Right kidney (tissue), 9 donors: Measurements from ENCODE around the gene WDR6.

Experiments
- DNase-seq: peaks from one replicate; pipeline ENCODE4 v3.0.0-alpha.2; 2016
- long read RNA-seq, 8 donors: transcript quantifications; one replicate each; lab custom pipeline, GENCODE V29; 2026

WDR6 gene
- long read RNA-seq, donor 1, full-length matches to known transcripts: 28 of 217 reads
- long read RNA-seq, donor 1, partial matches to known transcripts: 189 of 217 reads
- long read RNA-seq, donor 1, other reads (novel, unspliced or antisense): 0 of 217 reads
- long read RNA-seq, donor 2, full-length matches to known transcripts: 8 of 16 reads
- long read RNA-seq, donor 2, partial matches to known transcripts: 8 of 16 reads
- long read RNA-seq, donor 2, other reads (novel, unspliced or antisense): 0 of 16 reads
- long read RNA-seq, donor 3, full-length matches to known transcripts: 10 of 29 reads
- long read RNA-seq, donor 3, partial matches to known transcripts: 19 of 29 reads
- long read RNA-seq, donor 3, other reads (novel, unspliced or antisense): 0 of 29 reads
- long read RNA-seq, donor 4, full-length matches to known transcripts: 10 of 513 reads
- long read RNA-seq, donor 4, partial matches to known transcripts: 503 of 513 reads
- long read RNA-seq, donor 4, other reads (novel, unspliced or antisense): 0 of 513 reads
- long read RNA-seq, donor 5, full-length matches to known transcripts: 35 of 104 reads
- long read RNA-seq, donor 5, partial matches to known transcripts: 69 of 104 reads
- long read RNA-seq, donor 5, other reads (novel, unspliced or antisense): 0 of 104 reads
- long read RNA-seq, donor 6, full-length matches to known transcripts: 10 of 30 reads
- long read RNA-seq, donor 6, partial matches to known transcripts: 20 of 30 reads
- long read RNA-seq, donor 6, other reads (novel, unspliced or antisense): 0 of 30 reads
- long read RNA-seq, donor 7, full-length matches to known transcripts: 8 of 219 reads
- long read RNA-seq, donor 7, partial matches to known transcripts: 211 of 219 reads
- long read RNA-seq, donor 7, other reads (novel, unspliced or antisense): 0 of 219 reads
- long read RNA-seq, donor 8, full-length matches to known transcripts: 21 of 141 reads
- long read RNA-seq, donor 8, partial matches to known transcripts: 120 of 141 reads
- long read RNA-seq, donor 8, other reads (novel, unspliced or antisense): 0 of 141 reads

- peak; percentile 95 for DNase-seq
Observed at GRCh38 chr3:49007068-49007770, at the start of gene WDR6. Gene WDR6 (plus strand): TSS chr3:49007391. CDS start chr3:49007432, 41 bp downstream.

DNA sequence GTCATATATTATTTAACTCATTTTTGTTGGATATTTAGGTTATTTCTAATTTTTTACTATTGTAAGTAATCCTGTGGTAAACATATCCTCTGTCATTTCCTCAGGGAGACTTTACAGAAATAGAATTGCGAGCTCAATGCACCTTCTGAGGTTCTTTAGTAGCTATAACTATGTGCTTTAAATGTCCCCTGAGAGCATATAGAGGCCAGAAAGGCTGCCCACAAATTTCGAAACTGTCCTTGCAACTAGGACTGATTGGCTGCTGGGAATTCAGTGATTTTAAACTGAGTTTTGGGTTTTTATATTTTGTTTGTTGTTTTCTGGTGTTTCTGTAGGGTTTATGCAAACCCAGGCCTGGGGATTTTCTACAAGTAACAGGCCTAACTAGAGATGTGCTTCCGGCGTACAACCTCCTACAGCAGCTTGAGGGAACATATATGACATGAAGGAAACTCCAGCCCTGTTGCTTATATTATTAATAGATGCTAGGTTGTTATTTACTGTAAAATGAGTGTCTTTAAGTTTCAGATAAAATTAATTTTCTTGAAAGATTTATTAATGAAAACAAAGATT is 46.3 kb upstream of the WDR6 start:
- no peak for DNase-seq

DNA sequence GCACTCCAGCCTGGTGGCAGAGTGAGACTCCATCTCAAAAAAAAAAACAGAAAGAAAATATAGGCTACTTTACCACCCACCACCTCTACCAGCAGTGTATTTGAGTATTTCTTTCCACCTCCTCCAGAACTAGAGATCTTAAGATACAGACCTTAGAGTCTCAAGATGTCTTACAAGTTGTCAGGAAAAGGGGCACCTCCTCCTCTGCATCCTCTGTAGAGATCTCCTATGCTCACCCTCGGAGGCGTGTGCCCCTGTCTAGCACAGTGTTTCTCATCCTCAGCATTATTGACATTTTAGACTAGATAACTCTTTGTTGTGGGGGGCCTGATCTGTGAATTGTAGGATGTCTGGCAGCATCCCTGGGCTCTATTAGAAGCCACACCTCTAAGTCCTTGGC is 44.9 kb upstream of the WDR6 start:
- no peak for DNase-seq

DNA sequence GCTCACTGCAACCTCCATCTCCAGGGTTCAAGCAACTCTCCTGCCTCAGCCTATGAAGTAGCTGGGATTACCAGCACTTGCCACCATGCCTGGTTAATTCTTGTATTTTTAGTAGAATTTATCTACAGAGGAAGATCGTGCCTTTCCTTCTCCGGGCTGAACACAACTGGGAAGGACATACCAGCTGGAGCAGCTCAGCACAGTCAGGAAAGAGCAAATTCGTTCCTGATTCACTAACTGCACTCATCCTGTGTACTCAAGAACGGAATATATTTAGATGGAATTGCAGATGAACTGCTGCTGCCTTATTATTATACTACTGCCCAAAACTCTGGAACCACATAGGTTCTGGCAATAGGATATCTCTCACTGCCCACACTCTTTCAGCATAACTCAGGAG is 44.3 kb upstream of the WDR6 start:
- no peak for DNase-seq

DNA sequence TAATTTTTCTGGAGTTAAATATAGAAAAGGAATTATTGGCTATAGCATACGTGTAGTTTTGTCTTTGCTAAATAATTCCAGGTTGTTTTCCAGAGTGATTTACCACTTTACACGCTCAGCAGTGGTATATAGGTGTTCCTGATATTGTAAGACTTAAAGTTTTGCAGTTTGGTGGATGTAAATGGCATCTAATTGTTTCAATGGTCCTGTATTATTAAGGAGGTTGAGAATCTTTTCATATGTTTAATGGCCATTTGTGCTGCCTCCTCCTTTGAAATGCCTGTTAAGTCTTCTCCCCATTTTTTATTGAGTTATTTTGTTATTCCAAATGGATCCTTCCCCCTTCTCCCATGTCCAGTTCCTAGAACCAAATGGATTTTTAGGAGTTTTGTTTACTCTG is 43.6 kb upstream of the WDR6 start:
- no peak for DNase-seq

GRCh38 chr3:48966367-48966766 is 40.8 kb upstream of the WDR6 start:
- no peak for DNase-seq

GRCh38 chr3:48966876-48967361 is 40.3 kb upstream of the WDR6 start:
- DNase-seq: no peak

- DNase-seq: no peak
Observed at GRCh38 chr3:48970586-48970985, 36.6 kb upstream of the WDR6 start.

- no peak for DNase-seq
Observed at GRCh38 chr3:48974076-48974864, 32.9 kb upstream of the WDR6 start.

GRCh38 chr3:48979451-48979850 is 27.7 kb upstream of the WDR6 start:
- no peak for DNase-seq

DNA sequence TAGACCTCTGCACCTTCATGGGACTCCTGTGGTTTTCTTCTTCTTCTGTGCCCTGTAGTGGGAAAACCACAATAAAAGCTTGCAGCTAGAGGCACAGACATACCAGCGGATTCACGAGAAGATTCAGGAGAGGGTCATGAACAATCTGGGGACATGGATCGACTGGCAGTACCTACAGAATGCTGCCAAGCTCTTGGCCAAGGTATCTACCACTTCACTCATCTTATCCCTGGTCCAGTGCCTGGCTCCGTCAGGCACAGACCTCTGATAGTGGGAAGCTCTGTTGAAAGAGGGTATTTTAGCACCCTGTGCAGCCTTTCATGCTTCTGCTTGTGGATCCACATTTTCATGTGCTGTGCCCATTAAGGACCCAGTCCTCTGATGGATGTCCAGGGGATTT is 26.9 kb upstream of the WDR6 start:
- no peak for DNase-seq

- no peak for DNase-seq
Observed at GRCh38 chr3:48982016-48982415, 25.2 kb upstream of the WDR6 start.

GRCh38 chr3:48982686-48983085 is 24.5 kb upstream of the WDR6 start:
- no peak for DNase-seq

GRCh38 chr3:48983096-48983495 is 24.1 kb upstream of the WDR6 start:
- DNase-seq: no peak

DNA sequence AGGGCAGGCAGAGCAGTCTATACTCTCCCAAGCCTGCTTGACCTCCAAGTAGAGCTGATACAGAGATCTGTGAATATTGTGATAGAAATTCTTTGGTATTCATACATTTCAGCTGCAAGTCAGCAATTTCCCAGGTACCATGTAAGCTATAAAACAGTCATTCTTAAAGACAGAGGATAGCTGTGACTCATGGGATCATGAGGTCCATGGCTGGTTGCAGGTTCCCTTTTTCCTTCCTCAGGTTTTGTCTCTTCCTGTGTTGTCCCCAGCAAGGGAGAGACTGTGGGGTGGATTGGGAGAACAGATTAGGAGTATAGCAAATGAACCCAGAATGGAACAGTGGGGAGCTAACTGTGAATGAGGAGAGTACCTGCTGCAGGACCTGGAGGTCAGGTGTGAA is 22.5 kb upstream of the WDR6 start:
- no peak for DNase-seq

- DNase-seq: no peak
Observed at GRCh38 chr3:48985831-48986376, 21.3 kb upstream of the WDR6 start.

- no peak for DNase-seq
Observed at GRCh38 chr3:48989126-48989795, 17.9 kb upstream of the WDR6 start.

DNA sequence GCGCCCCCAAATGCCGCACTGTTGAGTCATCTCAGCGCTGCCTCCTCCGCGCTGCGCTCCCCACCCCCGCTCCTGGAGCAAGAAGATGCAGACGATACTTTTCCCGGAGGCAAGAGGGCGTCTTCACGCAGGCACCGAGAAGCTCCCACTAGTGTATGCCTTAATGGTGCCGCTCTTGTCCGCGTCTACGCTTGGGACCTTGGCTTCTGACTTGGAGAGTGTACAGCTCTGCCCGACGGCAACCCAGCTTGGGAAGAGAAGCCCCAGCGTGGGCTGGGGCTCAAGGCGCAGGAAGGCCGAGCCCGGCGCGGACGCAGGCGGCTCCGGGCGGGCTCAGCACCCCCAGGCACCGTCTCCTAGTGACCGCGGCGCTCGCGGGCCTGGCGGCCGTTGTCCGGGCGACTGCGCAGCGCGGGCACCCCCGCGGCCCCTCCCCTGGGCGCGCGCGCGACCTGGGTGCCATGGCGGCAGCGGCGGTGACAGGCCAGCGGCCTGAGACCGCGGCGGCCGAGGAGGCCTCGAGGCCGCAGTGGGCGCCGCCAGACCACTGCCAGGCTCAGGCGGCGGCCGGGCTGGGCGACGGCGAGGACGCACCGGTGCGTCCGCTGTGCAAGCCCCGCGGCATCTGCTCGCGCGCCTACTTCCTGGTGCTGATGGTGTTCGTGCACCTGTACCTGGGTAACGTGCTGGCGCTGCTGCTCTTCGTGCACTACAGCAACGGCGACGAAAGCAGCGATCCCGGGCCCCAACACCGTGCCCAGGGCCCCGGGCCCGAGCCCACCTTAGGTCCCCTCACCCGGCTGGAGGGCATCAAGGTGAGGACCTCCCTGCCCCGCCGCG is 17.2 kb upstream of the WDR6 start, which contains the start of gene P4HTM:
TSS of gene P4HTM (plus strand) at position 446 of the 840 bp plus-strand sequence. CDS start at position 462, 16 bp downstream.
- peak; percentile 92 for DNase-seq
